HCT116 (cell line): Measurements from ENCODE around the gene DIP2C. TPM values are rescaled to one million over a fixed set of nuclear protein-coding genes. Genes with fewer than 3 reads are reported as not detected.

Source experiments
- ATAC-seq: fragments of 200-7000 bp; cut with Tn5 transposase; 2 replicates; pipeline ENCODE4 v1.9.1; 2020; ENCODE audit warnings: mild to moderate bottlenecking, moderate library complexity
- BruUV-seq: library from RNA; stranded (reverse); fragments of 400-500 nt; replicated peaks from 2 replicates; lab custom pipeline; 2021; lab: Mats Ljungman, UMichigan
- CTCF ChIA-PET: fragments of 300-600 bp; sonication (Branson Sonifier 250); formaldehyde crosslinking; loops from one replicate; lab custom pipeline; 2021; ENCODE audit warnings: antibody characterized with exemption; lab: Charles Lee
- POLR2A ChIA-PET: fragments of 300-600, 350-600 bp; sonication (Branson Sonifier 250); formaldehyde crosslinking; loops from one replicate; lab custom pipeline; 2021; ENCODE audit warnings: antibody characterized with exemption; lab: Charles Lee
- RAD21 ChIA-PET, 2 experiments: fragments of 300-600 bp; sonication (Branson Sonifier 250); formaldehyde crosslinking; loops; one replicate each; lab custom pipeline; 2023; ENCODE audit warnings: low total read pairs in 2 of 2; ENCODE audit not compliant: uncharacterized antibody in 2 of 2, unreplicated experiment in 2 of 2, low non-redundant PET in 1 of 2; lab: Charles Lee
- DNase-seq: peaks from one replicate; pipeline ENCODE4 v3.0.0-alpha.2; 2010; ENCODE audit warnings: low read depth, low spot score
- H2AFZ ChIP-seq: fragments of 200-600 bp; shearing (Covaris generic), sonication (generic); 2 replicates; pipeline ENCODE4 v1.6.1; 2017; ENCODE audit warnings: low read depth, mixed run types, mixed read lengths, antibody characterized with exemption, low read length; ENCODE audit not compliant: poor library complexity, severe bottlenecking
- H3K27ac ChIP-seq: 2 replicates; pipeline ENCODE4 v1.5.1; 2012; ENCODE audit warnings: low read depth, low read length
- H3K27me3 ChIP-seq: fragments of 200-600 bp; sonication (generic); 2 replicates; pipeline ENCODE4 v1.6.1; 2016; ENCODE audit warnings: mixed run types, low read length, mixed read lengths; ENCODE audit not compliant: insufficient read depth
- H3K36me3 ChIP-seq, 2 experiments: fragments of 200-500 bp in 1 of 2; fragments of 200-600 bp in 1 of 2; sonication (Bioruptor generic) in 1 of 2; sonication (generic) in 1 of 2; 2 replicates each; pipeline versions ENCODE4 v1.5.1 to v1.6.1; 2014 to 2016; ENCODE audit warnings: low read length in 2 of 2, inconsistent platforms in 1 of 2, mixed read lengths in 1 of 2, mixed run types in 1 of 2; ENCODE audit not compliant: insufficient read depth in 2 of 2, control insufficient read depth in 1 of 2
- H3K4me1 ChIP-seq, 2 experiments: fragments of 200-600 bp in 1 of 2; sonication (generic) in 1 of 2; 2 replicates each; pipeline versions ENCODE4 v1.5.1 to v1.6.1; 2012 to 2017; ENCODE audit warnings: low read length in 2 of 2, inconsistent platforms in 1 of 2, mild to moderate bottlenecking in 1 of 2, mixed read lengths in 1 of 2, mixed run types in 1 of 2, moderate library complexity in 1 of 2; ENCODE audit not compliant: insufficient read depth in 2 of 2, control insufficient read depth in 1 of 2
- H3K4me2 ChIP-seq: fragments of 200-600 bp; sonication (generic); 2 replicates; pipeline ENCODE4 v1.6.1; 2017; ENCODE audit warnings: mixed run types, low read length, mixed read lengths
- H3K4me3 ChIP-seq, 2 experiments: fragments of 200-600 bp in 1 of 2; sonication (generic) in 1 of 2; replicated peaks in 1 of 2; 2 replicates each; pipeline ENCODE4 v1.5.1; 2011 to 2016; ENCODE audit warnings: low read length in 2 of 2, control low read depth in 1 of 2, low read depth in 1 of 2, mild to moderate bottlenecking in 1 of 2, mixed read lengths in 1 of 2, mixed run types in 1 of 2
- H3K79me2 ChIP-seq: fragments of 200-600 bp; sonication (generic); 2 replicates; pipeline ENCODE4 v1.6.1; 2017; ENCODE audit warnings: mild to moderate bottlenecking, mixed run types, low read length, moderate library complexity, mixed read lengths; ENCODE audit not compliant: insufficient read depth
- H3K9ac ChIP-seq: fragments of 200-600 bp; sonication (generic); 2 replicates; pipeline ENCODE4 v1.6.1; 2016; ENCODE audit warnings: low read length, mixed read lengths
- H3K9me2 ChIP-seq: fragments of 200-600 bp; sonication (generic), shearing (Covaris generic); 2 replicates; pipeline ENCODE4 v1.6.1; 2017; ENCODE audit warnings: mixed run types, mild to moderate bottlenecking, moderate library complexity; ENCODE audit not compliant: insufficient read depth
- H3K9me3 ChIP-seq, 2 experiments: fragments of 200-500 bp in 1 of 2; fragments of 200-600 bp in 1 of 2; sonication (Bioruptor generic) in 1 of 2; sonication (generic) in 1 of 2; 2 replicates each; pipeline ENCODE4 v1.6.1; 2014 to 2017; ENCODE audit warnings: low read length in 2 of 2, mixed read lengths in 2 of 2, inconsistent platforms in 1 of 2, low read depth in 1 of 2, mild to moderate bottlenecking in 1 of 2, mixed run types in 1 of 2, moderate library complexity in 1 of 2; ENCODE audit not compliant: control insufficient read depth in 1 of 2, insufficient read depth in 1 of 2
- H4K20me1 ChIP-seq: fragments of 200-600 bp; sonication (generic), shearing (Covaris generic); 2 replicates; pipeline ENCODE4 v1.6.1; 2017; ENCODE audit warnings: mixed run types, mild to moderate bottlenecking, moderate library complexity; ENCODE audit not compliant: insufficient read depth
- CBX3 ChIP-seq: IDR thresholded peaks from 2 replicates; pipeline ENCODE4 v1.6.1; 2012; ENCODE audit warnings: low read depth
- EGR1 ChIP-seq: IDR thresholded peaks from 2 replicates; pipeline ENCODE4 v1.6.1; 2012; ENCODE audit warnings: low read depth
- ELF1 ChIP-seq: IDR thresholded peaks from 2 replicates; pipeline ENCODE4 v1.6.1; 2012; ENCODE audit warnings: low read depth, borderline replicate concordance
- EZH2phosphoT487 ChIP-seq: fragments of 200-600 bp; IDR thresholded peaks from 2 replicates; pipeline ENCODE4 v1.6.1; 2018; ENCODE audit warnings: antibody characterized with exemption, borderline replicate concordance
- POLR2A ChIP-seq: IDR thresholded peaks from 2 replicates; pipeline ENCODE4 v1.7.0; 2011; ENCODE audit warnings: borderline replicate concordance; ENCODE audit not compliant: insufficient read depth, insufficient read length; ENCODE audit errors: extremely low read depth
- REST ChIP-seq: IDR thresholded peaks from 2 replicates; pipeline ENCODE4 v1.6.1; 2012; ENCODE audit warnings: low read depth
- SP1 ChIP-seq: IDR thresholded peaks from 2 replicates; pipeline ENCODE4 v1.6.1; 2012; ENCODE audit warnings: low read depth
- TCF7L2 ChIP-seq: IDR thresholded peaks from 2 replicates; pipeline ENCODE4 v1.7.0; 2011; ENCODE audit warnings: borderline replicate concordance, inconsistent platforms; ENCODE audit not compliant: insufficient read depth, insufficient read length; ENCODE audit errors: extremely low read depth
- ZNF274 ChIP-seq: fragments of 200-500 bp; sonication (Bioruptor generic); IDR thresholded peaks from 2 replicates; pipeline ENCODE4 v1.6.1; 2014; ENCODE audit warnings: mild to moderate bottlenecking, low read depth, low read length, inconsistent platforms
- intact Hi-C: fragments of 100-400 bp; cut with micrococcal nuclease; formaldehyde crosslinking; loops from 2 replicates; pipeline ENCODE4 v1.10.0; 2022
- total RNA-seq: library from RNA; stranded (reverse); gene quantifications from one replicate; pipeline ENCODE4 v1.2.1, GENCODE V29; 2021; ENCODE audit not compliant: unreplicated experiment
- TF ChIP-seq, protein P1 (sequence below): IDR thresholded peaks from 2 replicates; pipeline ENCODE4 v1.6.1; 2011; ENCODE audit warnings: mild to moderate bottlenecking, low read length, moderate library complexity; ENCODE audit not compliant: insufficient replicate concordance; ENCODE audit errors: extremely low read depth

DIP2C gene
- total RNA-seq, 1 experiment from 2014 or later = 15.4 TPM

DNA sequence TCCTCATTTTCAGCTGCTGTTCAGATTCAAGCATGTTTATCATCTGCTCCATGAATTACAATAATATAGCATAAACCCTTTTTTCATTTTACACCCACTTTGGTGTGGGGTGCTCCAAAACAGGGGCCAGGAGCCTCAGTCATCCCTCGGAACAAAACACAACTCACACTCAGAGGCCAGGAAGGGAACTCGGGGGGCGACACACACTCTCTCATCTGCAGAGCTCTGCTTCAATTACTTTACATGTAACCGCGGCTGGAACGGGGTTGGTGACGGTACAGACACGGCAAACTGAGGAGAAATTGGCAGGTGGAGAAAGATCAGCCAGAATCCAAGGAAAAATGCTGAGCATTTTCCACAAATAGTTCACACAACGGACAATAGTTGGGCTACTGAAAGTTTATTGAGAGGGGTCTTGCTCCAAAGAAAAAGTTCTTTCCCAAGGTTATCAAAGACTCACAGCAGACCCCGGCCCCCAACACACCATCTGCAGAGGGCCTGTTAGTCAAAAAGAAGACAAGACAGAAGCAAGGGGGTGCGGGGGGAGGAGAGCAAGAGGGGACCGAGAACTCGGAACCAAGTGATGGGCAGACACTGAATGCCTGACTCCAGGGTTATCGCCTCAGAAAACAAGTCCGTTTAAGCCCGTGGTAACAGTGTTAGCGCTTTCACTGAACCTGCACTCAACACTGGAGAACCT, 20.5 kb downstream of the DIP2C start:
- BruUV-seq = no TSS peak
- TF ChIP-seq POLR2A (no peak), REST (no peak), ZNF274 (no peak), EGR1 (no peak), CBX3 (no peak), SP1 (no peak), TCF7L2 (no peak), ELF1 (no peak), EZH2phosphoT487 (no peak)
- TF ChIP-seq, protein P1, sequence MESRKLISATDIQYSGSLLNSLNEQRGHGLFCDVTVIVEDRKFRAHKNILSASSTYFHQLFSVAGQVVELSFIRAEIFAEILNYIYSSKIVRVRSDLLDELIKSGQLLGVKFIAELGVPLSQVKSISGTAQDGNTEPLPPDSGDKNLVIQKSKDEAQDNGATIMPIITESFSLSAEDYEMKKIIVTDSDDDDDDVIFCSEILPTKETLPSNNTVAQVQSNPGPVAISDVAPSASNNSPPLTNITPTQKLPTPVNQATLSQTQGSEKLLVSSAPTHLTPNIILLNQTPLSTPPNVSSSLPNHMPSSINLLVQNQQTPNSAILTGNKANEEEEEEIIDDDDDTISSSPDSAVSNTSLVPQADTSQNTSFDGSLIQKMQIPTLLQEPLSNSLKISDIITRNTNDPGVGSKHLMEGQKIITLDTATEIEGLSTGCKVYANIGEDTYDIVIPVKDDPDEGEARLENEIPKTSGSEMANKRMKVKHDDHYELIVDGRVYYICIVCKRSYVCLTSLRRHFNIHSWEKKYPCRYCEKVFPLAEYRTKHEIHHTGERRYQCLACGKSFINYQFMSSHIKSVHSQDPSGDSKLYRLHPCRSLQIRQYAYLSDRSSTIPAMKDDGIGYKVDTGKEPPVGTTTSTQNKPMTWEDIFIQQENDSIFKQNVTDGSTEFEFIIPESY = no peak
- TF ChIP-seq, all 23 proteins: peak for 0
- peaks cover 21% of the 10 kb centered on the region; the same call in 1 of the 2 replicates for H3K79me2 ChIP-seq
- no peaks in the 10 kb centered on the region for H3K36me3 ChIP-seq
- H3K27me3 ChIP-seq = no peaks in the 10 kb centered on the region
- no peaks in the 10 kb centered on the region for H3K4me1 ChIP-seq
- POLR2A ChIA-PET = no interaction called here
- H4K20me1 ChIP-seq = no peaks in the 10 kb centered on the region
- intact Hi-C loops = no loop called here
- ATAC-seq (no peak), DNase-seq (no peak)
- peaks cover 0 to 6% of the 10 kb centered on the region in 2 experiments; a peak in 1 of 4 replicates for H3K9me3 ChIP-seq
- no peaks in the 10 kb centered on the region for H3K9me2 ChIP-seq
- H3K4me2 ChIP-seq = no peak overlapping the region
- CTCF ChIA-PET = no interaction called here
- no peak overlapping the region for H3K27ac ChIP-seq
- no peak overlapping the region for H2AFZ ChIP-seq
- no peak overlapping the region for H3K9ac ChIP-seq
- RAD21 ChIA-PET = no interaction called here
- no peak overlapping the region for H3K4me3 ChIP-seq
